Mammary microvascular endothelial cell (primary cell): ENCODE measurements around the gene ZNF496. TPM values are rescaled to one million over a fixed set of nuclear protein-coding genes. Genes with fewer than 3 reads are reported as not detected.

Source experiments
- total RNA-seq: library from RNA; depleted of rRNA; stranded (reverse); fragments of >200 nt; gene quantifications from 2 replicates; pipeline ENCODE4 v1.2.3, GENCODE V29; 2015

The ZNF496 gene
- 31.1 and 34.4 TPM in 2 replicates for total RNA-seq

DNA sequence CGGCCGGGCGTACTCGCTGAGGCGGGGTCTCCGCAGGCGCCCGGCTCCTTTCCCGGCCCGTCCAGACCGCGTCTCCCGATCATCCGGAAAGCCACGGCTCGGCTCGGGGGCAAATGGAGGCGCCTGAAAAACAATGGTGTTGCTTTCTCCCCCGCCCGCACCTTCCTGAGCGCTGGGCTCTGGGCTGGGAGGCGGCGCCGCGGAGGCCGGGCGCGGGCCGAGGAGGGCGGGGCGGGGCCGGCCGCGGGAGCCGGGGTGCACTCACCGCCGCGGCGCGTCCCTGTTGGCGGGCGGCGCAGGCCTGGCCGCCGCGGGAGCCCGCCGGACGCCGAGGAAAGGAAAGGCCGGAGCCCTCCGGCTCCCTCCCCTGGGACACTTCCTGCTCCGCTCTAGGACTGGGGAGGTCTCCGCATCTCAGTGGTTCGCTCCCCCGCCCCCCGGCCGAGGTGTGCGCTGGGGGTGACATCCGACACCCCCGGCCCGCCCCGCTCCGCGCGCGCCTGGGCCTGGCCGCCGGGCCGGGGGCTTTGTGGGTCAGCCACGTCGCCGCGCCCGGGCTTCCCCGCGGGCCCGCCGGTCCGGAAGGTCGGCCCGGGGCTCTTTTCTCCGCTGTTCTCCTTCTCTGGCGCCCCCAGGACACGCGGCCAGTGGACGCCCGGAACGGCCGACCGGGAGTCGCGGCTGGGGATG, at the start of gene ZNF496:
Gene ZNF496, minus strand, starts transcription at position 343 of the 690 bp plus-strand sequence. CDS start 2,289 bp downstream, outside the sequence.

DNA sequence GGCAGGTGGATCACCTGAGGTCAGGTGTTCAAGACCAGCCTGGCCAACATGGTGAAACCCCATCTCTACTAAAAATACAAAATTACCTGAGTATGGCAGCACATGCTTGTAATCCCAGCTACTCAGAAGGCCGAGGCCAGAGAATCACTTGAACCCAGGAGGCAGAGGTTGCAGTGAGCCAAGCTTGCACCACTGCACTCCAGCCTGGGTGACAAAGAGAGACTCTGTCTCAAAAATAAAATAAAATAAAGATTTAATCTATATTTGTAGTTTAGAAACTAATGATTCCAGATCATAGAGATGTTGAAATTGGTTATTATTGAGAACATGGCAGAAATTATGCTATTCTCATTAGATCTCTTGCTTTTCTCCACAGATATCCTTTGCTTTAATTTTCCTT, 75.9 kb downstream of the ZNF496 start, which contains the start of gene VN1R5:
Gene VN1R5, plus strand, starts transcription at position 301 of the 400 bp plus-strand sequence.

Other genes with a start within 250 kb of the ZNF496 start
- 5.9 and 7.1 TPM in 2 replicates for gene ZNF669, start 227.5 kb downstream of the ZNF496 start, total RNA-seq
- 11.6 and 18.6 TPM in 2 replicates for gene ZNF124, start 159.8 kb downstream of the ZNF496 start, total RNA-seq
- not detected in 2 replicates for gene VN1R5, start 75.8 kb downstream of the ZNF496 start, total RNA-seq
- gene NLRP3, start 84.3 kb upstream of the ZNF496 start, total RNA-seq, result 0.25 and 0.53 TPM in 2 replicates
- not detected in 2 replicates for gene OR2B11, start 126.2 kb upstream of the ZNF496 start, total RNA-seq
- gene OR2C3, start 204.6 kb upstream of the ZNF496 start, total RNA-seq, result not detected in 2 replicates
- gene GCSAML, start 217.3 kb upstream of the ZNF496 start, total RNA-seq, result not detected in 2 replicates